ENCODE data around the gene LGALS7.
A peak's percentile ranks its signal among the peaks of the same experiment; 100 is the strongest.
"Not testable (repeated sequence)": the region's sequence is repeated elsewhere in the genome, so short reads cannot be mapped to it uniquely, and the experiment has no call there.

Gene LGALS7

DNA sequence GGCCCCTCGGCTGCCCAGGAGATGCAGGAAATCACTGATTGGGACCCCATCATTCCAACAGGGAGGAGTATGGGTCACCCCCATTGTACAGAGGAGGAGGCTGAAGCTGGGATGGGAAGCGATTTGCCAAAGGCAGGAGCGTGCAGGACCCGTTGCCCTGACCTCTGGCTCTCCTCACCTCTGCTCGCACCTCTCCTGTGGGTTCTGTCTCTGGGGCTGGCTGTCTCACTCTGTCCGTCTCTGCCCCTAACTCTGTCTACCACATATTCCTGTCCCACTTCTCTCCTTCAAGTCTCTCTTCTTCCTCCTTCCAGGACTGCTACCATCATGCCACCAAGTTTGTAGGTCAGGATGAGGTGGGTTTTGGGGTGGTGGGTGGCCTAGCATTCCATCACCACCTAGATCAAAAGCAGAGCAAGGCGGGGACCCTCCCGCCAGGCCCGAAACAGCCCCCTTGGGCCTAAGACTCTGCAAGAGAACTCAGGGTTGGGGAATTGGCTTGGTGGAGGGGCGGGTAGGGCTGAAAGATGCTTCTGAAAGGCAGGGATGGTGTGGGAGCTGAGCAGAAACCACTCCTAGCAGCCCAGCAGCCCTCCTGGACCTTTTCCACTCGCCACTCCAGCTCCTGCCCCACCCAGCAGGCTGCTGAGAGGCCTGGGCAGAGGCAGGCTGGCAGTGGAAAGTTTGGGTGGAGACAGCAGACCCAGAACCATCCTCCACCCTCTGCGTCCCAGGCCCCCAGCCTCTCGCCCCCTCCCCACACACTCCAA, 1.0 kb upstream of the LGALS7 start:
- H3K4me3 ChIP-seq (replicated peaks; ENCODE audit: low read depth, low read length), result no peak overlapping the region
- TF ChIP-seq, protein P1, sequence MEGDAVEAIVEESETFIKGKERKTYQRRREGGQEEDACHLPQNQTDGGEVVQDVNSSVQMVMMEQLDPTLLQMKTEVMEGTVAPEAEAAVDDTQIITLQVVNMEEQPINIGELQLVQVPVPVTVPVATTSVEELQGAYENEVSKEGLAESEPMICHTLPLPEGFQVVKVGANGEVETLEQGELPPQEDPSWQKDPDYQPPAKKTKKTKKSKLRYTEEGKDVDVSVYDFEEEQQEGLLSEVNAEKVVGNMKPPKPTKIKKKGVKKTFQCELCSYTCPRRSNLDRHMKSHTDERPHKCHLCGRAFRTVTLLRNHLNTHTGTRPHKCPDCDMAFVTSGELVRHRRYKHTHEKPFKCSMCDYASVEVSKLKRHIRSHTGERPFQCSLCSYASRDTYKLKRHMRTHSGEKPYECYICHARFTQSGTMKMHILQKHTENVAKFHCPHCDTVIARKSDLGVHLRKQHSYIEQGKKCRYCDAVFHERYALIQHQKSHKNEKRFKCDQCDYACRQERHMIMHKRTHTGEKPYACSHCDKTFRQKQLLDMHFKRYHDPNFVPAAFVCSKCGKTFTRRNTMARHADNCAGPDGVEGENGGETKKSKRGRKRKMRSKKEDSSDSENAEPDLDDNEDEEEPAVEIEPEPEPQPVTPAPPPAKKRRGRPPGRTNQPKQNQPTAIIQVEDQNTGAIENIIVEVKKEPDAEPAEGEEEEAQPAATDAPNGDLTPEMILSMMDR (IDR thresholded peaks at IDR 0.05; ENCODE audit: low read length, missing control alignments), result no peak
- DNase-seq (ENCODE audit: low read depth), result no peak

DNA sequence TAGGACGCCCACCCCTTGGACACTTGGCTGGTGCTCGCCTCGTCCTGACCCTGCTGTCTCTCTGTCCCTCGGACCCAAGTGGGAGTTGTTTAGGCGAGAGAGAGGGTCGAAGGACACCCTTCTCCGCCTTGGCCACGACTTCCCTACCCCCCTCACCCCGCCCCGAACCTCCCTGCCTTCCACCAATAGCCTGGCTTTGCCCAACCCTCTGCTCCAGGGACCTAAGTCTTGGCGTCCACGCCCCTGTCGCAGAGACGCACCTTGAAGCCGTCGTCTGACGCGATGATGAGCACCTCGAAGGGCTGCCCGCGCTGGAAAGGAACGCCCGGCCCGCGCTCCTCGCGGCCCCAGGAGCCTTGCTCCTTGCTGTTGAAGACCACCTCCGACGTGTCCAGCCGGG, 1.7 kb downstream of the LGALS7 start:
- DNase-seq (ENCODE audit: low read depth); H3K4me3 ChIP-seq (replicated peaks; ENCODE audit: low read depth, low read length): not testable (repeated sequence)

DNA sequence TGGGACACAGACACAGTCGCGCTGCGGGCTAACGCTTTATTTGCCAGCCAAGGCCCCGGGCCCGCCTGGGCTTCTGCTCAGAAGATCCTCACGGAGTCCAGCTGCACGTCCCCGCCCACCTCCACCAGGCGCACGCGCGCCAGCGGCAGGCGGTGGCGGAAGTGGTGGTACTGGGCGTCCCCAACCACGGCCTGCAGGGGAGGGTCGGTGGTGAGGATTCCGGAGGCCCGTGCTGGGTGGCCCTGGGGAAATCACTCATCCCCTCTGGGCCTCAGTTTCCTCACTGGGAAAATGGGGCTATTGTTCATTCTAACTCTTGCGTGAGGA, 2.4 kb downstream of the LGALS7 start:
- not testable (repeated sequence) for H3K4me3 ChIP-seq (replicated peaks; ENCODE audit: low read depth, low read length); DNase-seq (ENCODE audit: low read depth)

DNA sequence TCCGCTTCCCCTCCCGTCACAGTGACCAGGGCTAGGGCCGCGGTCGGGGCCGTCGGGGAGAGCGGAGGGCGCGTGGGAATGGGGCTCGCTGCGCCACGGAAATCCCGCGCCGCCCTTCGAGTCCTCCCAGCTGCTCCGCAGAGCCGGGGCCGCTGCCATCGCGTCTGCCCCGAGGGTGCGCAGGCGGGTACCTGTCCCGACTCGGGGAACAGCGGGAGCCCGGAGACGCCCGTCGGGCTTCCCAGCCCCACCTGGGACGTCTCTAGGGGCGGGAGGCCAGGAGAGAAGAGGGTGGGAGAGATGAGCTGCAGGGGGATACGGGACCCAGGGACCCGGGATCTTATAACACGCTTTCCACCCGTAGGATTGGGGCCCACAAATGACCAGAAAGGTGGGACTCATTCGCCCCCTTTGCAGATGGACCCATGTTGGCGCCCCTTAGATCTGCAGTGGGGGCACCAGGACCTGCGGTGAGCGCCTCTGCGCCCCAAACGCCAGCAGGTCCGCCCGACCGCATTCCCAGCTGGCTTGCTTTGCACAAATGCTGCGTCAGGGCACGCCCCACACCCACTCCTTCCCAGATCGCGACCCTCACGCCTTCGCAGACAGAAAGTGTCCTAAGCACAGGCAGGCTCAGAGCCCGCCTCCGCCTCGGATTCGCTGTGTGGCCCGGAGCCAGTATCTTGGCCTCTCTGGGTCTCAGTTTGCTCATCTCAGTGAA, 2.9 kb downstream of the LGALS7 start:
- H3K4me3 ChIP-seq (replicated peaks; ENCODE audit: low read depth, low read length); DNase-seq (ENCODE audit: low read depth): not testable (repeated sequence)

DNA sequence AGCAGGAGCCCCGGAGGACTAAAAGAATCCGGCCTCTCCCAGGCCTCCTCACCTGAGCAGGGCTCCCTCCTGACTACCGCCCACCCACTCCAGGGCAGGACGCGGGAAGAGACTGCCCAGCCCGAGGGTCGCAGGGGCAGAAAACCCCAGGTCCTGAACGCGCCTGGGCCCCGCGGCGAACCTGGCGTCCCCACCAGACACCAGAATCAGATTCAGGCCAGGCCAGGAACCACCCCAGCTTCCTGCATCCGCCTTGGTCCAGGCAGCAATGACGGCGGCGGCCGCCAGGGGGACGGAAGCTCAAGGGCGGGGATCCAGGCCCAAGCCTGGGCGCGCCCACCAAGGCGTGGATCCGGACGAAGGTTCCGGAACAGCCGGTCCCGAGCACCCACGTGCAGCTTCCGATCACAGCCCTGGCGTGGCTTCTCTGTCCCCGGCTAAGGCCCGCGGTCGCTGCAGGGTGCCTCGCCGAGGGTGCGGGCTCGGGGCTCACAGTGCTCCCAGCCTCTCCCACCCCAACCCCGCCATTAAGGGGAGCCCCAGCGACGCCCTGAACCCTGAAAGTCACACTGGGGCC, 3.6 kb downstream of the LGALS7 start:
- peak; percentile 77 for DNase-seq (ENCODE audit: low read depth)
- H3K4me3 ChIP-seq (replicated peaks; ENCODE audit: low read depth, low read length), result no peak overlapping the region
- TF ChIP-seq, protein P1 (IDR thresholded peaks at IDR 0.05; ENCODE audit: low read length, missing control alignments), result peak; percentile 54

DNA sequence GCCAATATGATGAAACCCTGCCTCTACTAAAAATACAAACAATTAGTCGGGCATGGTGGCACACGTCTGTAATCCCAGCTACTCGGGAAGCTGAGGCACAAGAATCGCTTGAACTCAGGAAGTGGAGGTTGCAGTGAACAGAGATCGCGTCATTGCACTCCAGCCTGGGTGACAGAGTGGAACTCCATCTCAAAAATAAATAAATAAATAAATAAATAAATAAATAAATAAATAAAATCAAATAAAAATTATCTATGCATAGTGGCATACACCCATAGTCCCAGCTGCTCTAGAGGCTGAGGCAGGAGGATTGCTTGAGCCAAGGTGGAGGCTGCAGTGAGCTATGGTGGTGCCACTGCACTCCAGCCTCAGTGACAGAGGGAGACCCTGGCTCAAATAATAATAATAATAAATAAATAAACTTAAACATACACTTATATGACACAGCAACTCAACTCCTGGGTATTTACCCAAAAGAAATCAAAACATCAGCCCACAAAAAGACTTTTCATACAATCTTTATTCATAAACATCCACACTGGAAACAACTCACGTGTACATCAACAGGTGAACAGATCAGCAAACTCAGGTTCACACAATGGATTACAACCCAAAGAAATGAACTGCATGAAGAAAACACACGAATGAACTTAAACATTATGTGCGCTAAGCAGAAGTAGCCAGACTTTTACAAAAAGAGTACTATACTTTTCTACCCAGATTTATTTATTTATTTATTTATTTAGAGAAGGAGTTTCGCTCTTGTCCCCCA, 6.9 kb downstream of the LGALS7 start:
- TF ChIP-seq, protein P1 (IDR thresholded peaks at IDR 0.05; ENCODE audit: low read length, missing control alignments), result no peak
- no peak for DNase-seq (ENCODE audit: low read depth)
- H3K4me3 ChIP-seq (replicated peaks; ENCODE audit: low read depth, low read length), result no peak overlapping the region

DNA sequence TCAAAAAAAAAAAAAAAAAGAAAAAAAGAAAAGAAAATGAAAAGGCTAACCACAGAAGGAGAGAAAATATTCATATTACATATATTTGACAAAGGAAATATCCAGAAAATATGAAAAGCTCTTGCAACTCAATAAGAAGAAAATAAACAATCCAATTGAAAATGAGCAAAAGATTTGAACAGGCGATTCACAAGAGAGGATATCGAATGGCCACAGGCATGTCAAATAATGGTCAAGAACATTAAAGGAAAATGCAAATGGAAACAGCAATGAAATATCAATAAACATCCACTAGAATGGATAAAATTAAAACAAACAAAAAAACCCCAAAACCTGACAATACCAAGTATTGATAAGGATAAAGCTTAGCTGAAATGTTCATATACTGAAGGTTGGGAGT, 8.1 kb downstream of the LGALS7 start:
- no peak overlapping the region for H3K4me3 ChIP-seq (replicated peaks; ENCODE audit: low read depth, low read length)
- DNase-seq (ENCODE audit: low read depth), result no peak
- TF ChIP-seq, protein P1 (IDR thresholded peaks at IDR 0.05; ENCODE audit: low read length, missing control alignments), result no peak

DNA sequence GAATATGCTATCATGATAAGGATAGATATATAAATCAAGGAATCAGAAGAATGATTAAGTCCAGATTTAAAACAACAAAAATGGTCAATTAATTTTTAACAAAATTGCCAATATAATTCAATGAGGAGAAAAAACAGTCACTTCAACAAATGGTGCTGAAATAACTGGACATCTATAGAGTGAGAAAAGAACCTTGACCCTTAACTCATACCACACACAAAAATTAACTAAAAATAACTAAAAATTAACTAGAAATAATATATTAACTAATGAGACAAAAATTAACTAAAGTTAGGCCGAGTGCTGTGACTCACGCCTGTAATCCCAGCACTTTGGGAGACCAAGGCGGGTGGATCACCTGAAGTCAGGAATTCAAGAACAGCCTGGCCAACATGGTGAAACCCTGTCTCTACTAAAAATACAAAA, 9.5 kb downstream of the LGALS7 start:
- TF ChIP-seq, protein P1 (IDR thresholded peaks at IDR 0.05; ENCODE audit: low read length, missing control alignments), result no peak
- H3K4me3 ChIP-seq (replicated peaks; ENCODE audit: low read depth, low read length), result no peak overlapping the region
- DNase-seq (ENCODE audit: low read depth), result no peak

DNA sequence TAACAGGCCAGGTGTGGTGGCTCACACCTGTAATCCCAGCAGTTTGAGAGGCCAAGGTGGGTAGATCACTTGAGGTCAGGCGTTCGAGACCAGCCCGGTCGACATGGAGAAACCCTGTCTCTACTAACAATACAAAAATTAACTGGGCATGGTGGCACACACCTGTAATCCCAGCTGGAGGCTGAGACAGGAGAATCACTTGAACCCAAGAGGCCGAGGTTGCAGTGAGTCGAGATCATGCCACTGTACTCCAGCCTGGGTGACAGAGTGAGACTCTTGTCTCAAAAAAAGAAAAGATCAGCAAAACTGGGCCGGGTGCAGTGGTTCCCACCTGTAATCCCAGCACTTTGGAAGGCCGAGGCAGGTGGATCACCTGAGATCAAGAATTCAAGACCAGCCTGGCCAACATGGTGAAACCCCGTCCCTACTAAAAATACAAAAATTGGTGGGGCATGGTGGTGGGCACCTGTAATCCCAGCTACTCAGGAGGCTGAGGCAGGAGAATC, 11.4 kb downstream of the LGALS7 start:
- not testable (repeated sequence) for H3K4me3 ChIP-seq (replicated peaks; ENCODE audit: low read depth, low read length); DNase-seq (ENCODE audit: low read depth)

DNA sequence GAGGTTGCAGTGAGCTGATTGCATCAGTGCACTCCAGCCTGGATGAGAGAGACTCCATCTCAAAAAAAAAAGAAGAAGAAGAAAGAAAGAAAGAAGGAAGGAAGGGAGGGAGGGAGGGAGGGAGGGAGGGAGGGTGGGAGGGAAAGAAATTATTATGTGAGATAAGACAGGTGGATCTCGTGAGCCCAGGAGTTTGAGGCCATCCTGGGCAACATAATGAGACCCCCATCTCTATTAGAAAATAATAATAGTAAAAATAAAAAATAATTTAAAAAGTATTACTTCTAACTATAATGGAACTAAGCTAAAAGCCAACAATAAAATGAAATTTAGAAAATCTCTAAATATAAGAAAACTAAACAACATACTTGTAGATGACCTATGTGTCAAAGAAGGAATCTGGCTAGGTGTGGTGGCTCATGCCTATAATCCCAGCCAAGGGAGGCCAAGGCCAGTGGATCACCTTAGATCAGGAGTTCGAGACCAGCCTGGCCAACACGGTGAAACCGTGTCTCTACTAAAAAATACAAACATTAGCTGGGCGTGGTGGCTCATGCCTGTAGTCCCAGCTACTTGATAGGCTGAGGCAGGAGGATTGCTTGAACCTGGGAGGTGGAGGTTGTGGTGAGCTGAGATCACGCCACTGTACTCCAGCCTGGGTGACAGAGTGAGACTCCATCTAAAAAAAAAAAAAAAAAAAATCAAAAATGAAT, 12.4 kb downstream of the LGALS7 start:
- DNase-seq (ENCODE audit: low read depth); H3K4me3 ChIP-seq (replicated peaks; ENCODE audit: low read depth, low read length): not testable (repeated sequence)
